DOHH2 (cell line): Measurements from ENCODE around the gene FGD4.

Experiments
- H3F3A ChIP-seq: fragments of 200-600 bp; sonication (generic), shearing (Covaris generic); 2 replicates; pipeline ENCODE4 v1.6.0; 2016; ENCODE audit warnings: antibody characterized with exemption, mild to moderate bottlenecking; ENCODE audit not compliant: control insufficient read depth, insufficient read depth
- H3K27ac ChIP-seq: fragments of 200-600 bp; sonication (generic); 2 replicates; pipeline ENCODE4 v1.5.1; 2014; ENCODE audit warnings: low read depth, mild to moderate bottlenecking, low read length, moderate library complexity
- H3K27me3 ChIP-seq: fragments of 200-600 bp; sonication (generic); 2 replicates; pipeline ENCODE4 v1.6.1; 2014; ENCODE audit warnings: mild to moderate bottlenecking, low read length, mixed read lengths; ENCODE audit not compliant: control insufficient read depth
- H3K36me3 ChIP-seq: fragments of 200-600 bp; sonication (generic); 2 replicates; pipeline ENCODE4 v1.6.1; 2014; ENCODE audit warnings: mild to moderate bottlenecking, low read length, moderate library complexity, mixed read lengths; ENCODE audit not compliant: control insufficient read depth
- H3K4me1 ChIP-seq: fragments of 200-600 bp; sonication (generic); 2 replicates; pipeline ENCODE4 v1.6.1; 2014; ENCODE audit warnings: mild to moderate bottlenecking, low read length, mixed read lengths; ENCODE audit not compliant: control insufficient read depth
- H3K4me2 ChIP-seq: fragments of 200-600 bp; sonication (generic); 2 replicates; pipeline ENCODE4 v1.6.0; 2014; ENCODE audit warnings: mild to moderate bottlenecking, low read length, moderate library complexity
- H3K4me3 ChIP-seq: fragments of 200-600 bp; sonication (generic); 2 replicates; pipeline ENCODE4 v1.5.1; 2014; ENCODE audit warnings: mild to moderate bottlenecking, low read length, mixed read lengths
- H3K79me2 ChIP-seq: fragments of 200-600 bp; sonication (generic); 2 replicates; pipeline ENCODE4 v1.6.1; 2014; ENCODE audit warnings: mild to moderate bottlenecking, low read length, mixed read lengths; ENCODE audit not compliant: control insufficient read depth
- H3K9me2 ChIP-seq: fragments of 200-600 bp; sonication (generic); replicated peaks from 2 replicates; pipeline ENCODE4 v1.6.1; 2014; ENCODE audit warnings: mild to moderate bottlenecking, low read length, mixed read lengths; ENCODE audit not compliant: control insufficient read depth
- H3K9me3 ChIP-seq: fragments of 200-600 bp; sonication (generic); 2 replicates; pipeline ENCODE4 v1.6.1; 2014; ENCODE audit warnings: antibody characterized with exemption, low read length, mixed read lengths; ENCODE audit not compliant: control insufficient read depth, insufficient read depth
- H4K20me1 ChIP-seq: fragments of 200-600 bp; sonication (generic); 2 replicates; pipeline ENCODE4 v1.6.0; 2014; ENCODE audit warnings: low read depth, mild to moderate bottlenecking, antibody characterized with exemption, low read length, moderate library complexity; ENCODE audit not compliant: control insufficient read depth, insufficient read depth
- EZH2phosphoT487 ChIP-seq: fragments of 200-600 bp; sonication (generic); IDR thresholded peaks from 2 replicates; pipeline ENCODE4 v1.6.1; 2017; ENCODE audit warnings: borderline replicate concordance, mild to moderate bottlenecking, antibody characterized with exemption, low read length, moderate library complexity, mixed read lengths
- TF ChIP-seq, protein P1 (sequence below): fragments of 200-600 bp; sonication (generic); IDR thresholded peaks from one replicate; pipeline ENCODE4 v1.5.1; 2014; ENCODE audit warnings: antibody characterized with exemption, mild to moderate bottlenecking, low read depth, low read length; ENCODE audit not compliant: poor library complexity, severe bottlenecking

FGD4 gene

DNA sequence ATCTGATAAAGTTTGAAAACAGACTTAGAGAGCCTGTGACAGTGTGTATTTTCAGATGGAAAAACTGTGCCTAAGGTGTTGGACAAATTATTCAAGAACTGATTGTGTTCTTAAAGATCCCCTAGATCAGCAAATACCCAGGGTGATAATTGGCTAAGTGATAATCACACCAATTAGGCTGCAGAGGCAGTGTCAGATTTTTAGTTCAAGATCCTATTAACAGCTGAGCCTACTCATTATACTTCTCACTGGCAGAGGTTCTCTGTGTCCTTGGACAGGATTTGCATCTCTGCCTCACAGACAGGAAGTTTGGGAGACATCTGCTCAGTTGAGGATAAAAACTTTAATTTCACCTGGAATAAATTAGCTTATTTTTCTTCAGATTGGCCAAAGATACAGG, 4.3 kb upstream of the FGD4 start:
- H4K20me1 ChIP-seq = no peaks in the 10 kb centered on the region
- H3K36me3 ChIP-seq = no peaks in the 10 kb centered on the region
- peaks cover 11% of the 10 kb centered on the region for H3K4me1 ChIP-seq
- TF ChIP-seq, protein P1, sequence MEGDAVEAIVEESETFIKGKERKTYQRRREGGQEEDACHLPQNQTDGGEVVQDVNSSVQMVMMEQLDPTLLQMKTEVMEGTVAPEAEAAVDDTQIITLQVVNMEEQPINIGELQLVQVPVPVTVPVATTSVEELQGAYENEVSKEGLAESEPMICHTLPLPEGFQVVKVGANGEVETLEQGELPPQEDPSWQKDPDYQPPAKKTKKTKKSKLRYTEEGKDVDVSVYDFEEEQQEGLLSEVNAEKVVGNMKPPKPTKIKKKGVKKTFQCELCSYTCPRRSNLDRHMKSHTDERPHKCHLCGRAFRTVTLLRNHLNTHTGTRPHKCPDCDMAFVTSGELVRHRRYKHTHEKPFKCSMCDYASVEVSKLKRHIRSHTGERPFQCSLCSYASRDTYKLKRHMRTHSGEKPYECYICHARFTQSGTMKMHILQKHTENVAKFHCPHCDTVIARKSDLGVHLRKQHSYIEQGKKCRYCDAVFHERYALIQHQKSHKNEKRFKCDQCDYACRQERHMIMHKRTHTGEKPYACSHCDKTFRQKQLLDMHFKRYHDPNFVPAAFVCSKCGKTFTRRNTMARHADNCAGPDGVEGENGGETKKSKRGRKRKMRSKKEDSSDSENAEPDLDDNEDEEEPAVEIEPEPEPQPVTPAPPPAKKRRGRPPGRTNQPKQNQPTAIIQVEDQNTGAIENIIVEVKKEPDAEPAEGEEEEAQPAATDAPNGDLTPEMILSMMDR = no peak
- no peak for TF ChIP-seq EZH2phosphoT487
- peak overlapping the region; percentile 30; the same call in 1 of the 2 replicates for H3K4me2 ChIP-seq
- H3K27ac ChIP-seq = no peak overlapping the region
- no peaks in the 10 kb centered on the region for H3K9me3 ChIP-seq
- H3F3A ChIP-seq = peaks cover 4% of the 10 kb centered on the region; the same call in 1 of the 2 replicates
- H3K79me2 ChIP-seq = no peaks in the 10 kb centered on the region
- H3K4me3 ChIP-seq = no peak overlapping the region
- H3K27me3 ChIP-seq = peaks cover under 1% of the 10 kb centered on the region; the same call in 1 of the 2 replicates
- no peaks in the 10 kb centered on the region for H3K9me2 ChIP-seq

DNA sequence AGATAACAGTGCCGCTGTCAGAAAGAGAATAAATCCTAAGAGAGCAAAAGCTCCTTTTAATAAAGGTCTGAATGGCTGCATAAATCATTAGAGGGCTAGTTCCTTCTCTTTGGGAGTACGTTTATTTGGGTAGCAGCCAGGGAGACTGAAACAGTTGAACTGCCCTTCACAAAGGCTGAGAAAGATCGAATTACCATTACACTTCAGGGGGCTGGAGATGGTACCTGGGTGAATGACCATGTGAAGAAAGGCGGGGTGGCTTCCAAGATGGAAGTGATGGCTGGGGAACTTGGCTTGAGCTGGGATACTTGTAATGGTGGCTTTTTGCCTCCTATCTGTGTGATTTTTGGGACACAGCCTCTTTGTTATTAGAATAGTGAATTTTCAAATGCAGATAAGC, 1.7 kb upstream of the FGD4 start:
- no peaks in the 10 kb centered on the region for H3K9me3 ChIP-seq
- H3K27me3 ChIP-seq = peaks cover 6% of the 10 kb centered on the region; the same call in 1 of the 2 replicates
- H3F3A ChIP-seq = peaks cover 9% of the 10 kb centered on the region; the same call in 1 of the 2 replicates
- H3K9me2 ChIP-seq = no peaks in the 10 kb centered on the region
- H3K4me1 ChIP-seq = peaks cover 23% of the 10 kb centered on the region
- H3K36me3 ChIP-seq = no peaks in the 10 kb centered on the region
- H3K27ac ChIP-seq = no peak overlapping the region
- TF ChIP-seq EZH2phosphoT487 = no peak
- TF ChIP-seq, protein P1 = no peak
- H3K4me3 ChIP-seq = no peak overlapping the region
- H3K79me2 ChIP-seq = no peaks in the 10 kb centered on the region
- H3K4me2 ChIP-seq = no peak overlapping the region
- no peaks in the 10 kb centered on the region for H4K20me1 ChIP-seq

DNA sequence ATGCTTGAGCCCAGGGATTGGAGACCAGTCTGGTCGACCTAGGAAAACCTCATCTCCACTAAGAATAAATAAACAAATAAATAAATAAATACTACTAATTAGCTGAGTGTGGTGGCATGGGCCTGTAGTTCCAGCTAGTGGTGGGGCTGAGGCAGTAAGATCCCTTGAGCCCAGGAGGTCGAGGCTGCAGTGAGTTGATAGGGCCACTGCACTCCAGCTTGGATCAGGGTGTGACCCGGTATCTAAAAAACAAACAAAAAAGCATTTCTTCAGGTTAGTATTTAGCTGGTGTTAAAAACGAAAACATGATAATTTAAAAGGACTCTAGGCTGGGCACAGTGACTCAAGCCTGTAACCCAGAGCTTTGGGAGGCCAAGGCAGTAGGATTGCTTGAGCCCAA, 1.2 kb upstream of the FGD4 start:
- H3K27me3 ChIP-seq = peaks cover 6% of the 10 kb centered on the region; the same call in 1 of the 2 replicates
- peaks cover 9% of the 10 kb centered on the region; the same call in 1 of the 2 replicates for H3F3A ChIP-seq
- H3K9me2 ChIP-seq = no peaks in the 10 kb centered on the region
- H3K4me2 ChIP-seq = no peak overlapping the region
- no peak overlapping the region for H3K4me3 ChIP-seq
- no peaks in the 10 kb centered on the region for H3K9me3 ChIP-seq
- no peaks in the 10 kb centered on the region for H4K20me1 ChIP-seq
- TF ChIP-seq EZH2phosphoT487 = no peak
- TF ChIP-seq, protein P1 = no peak
- no peaks in the 10 kb centered on the region for H3K79me2 ChIP-seq
- no peak overlapping the region for H3K27ac ChIP-seq
- H3K4me1 ChIP-seq = peaks cover 23% of the 10 kb centered on the region
- H3K36me3 ChIP-seq = no peaks in the 10 kb centered on the region
